ENCODE data around the gene NKX1-1. TPM values are rescaled to one million over a fixed set of nuclear protein-coding genes. Genes with fewer than 3 reads are reported as not detected.

The NKX1-1 gene
- total RNA-seq, 2 experiments from 2014 or later, result not detected

DNA sequence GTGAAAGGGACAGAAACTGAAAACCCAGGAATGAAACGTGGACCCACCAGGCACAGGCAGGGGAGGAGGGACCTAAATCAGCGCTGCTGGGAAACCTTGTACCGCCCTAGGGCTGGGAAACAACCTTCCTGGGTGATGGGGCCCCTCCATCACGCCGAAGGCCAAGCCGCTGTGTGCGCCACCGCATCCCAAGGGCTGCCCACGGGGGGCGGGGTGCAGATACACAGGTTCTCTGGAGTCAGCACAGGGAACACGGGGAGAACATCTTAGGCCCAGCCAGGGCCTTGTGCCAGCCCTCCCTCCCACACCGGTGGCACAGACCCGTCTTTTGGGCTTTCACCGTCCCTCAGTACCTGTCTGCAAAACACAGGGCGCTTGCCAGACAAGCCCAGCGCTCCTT is 46.3 kb downstream of the NKX1-1 start:
- no peaks in the 10 kb centered on the region for H3K27me3 ChIP-seq (ENCODE audit: control insufficient read depth in 1 of 2, insufficient read depth in 2 of 2, low read length in 2 of 2)
- H3K9me3 ChIP-seq (ENCODE audit: control insufficient read depth in 1 of 2, insufficient read depth in 1 of 2, low read length in 2 of 2), result no peaks in the 10 kb centered on the region
- H3K9me3 Mint-ChIP-seq, result no peaks in the 10 kb centered on the region
- no peaks in the 10 kb centered on the region for H3K4me1 Mint-ChIP-seq (ENCODE audit: low read depth)
- H3K27me3 Mint-ChIP-seq, result no peaks in the 10 kb centered on the region
- no peak for ATAC-seq (ENCODE audit: poor library complexity)
- peaks cover 35% of the 10 kb centered on the region for H3K36me3 ChIP-seq (ENCODE audit: insufficient read depth, low read length)
- no peak overlapping the region for H3K4me3 ChIP-seq (ENCODE audit: low read length)
- POLR2A ChIA-PET, result no interaction called here
- no peak for DNase-seq
- TF ChIP-seq, protein P1, sequence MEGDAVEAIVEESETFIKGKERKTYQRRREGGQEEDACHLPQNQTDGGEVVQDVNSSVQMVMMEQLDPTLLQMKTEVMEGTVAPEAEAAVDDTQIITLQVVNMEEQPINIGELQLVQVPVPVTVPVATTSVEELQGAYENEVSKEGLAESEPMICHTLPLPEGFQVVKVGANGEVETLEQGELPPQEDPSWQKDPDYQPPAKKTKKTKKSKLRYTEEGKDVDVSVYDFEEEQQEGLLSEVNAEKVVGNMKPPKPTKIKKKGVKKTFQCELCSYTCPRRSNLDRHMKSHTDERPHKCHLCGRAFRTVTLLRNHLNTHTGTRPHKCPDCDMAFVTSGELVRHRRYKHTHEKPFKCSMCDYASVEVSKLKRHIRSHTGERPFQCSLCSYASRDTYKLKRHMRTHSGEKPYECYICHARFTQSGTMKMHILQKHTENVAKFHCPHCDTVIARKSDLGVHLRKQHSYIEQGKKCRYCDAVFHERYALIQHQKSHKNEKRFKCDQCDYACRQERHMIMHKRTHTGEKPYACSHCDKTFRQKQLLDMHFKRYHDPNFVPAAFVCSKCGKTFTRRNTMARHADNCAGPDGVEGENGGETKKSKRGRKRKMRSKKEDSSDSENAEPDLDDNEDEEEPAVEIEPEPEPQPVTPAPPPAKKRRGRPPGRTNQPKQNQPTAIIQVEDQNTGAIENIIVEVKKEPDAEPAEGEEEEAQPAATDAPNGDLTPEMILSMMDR (IDR thresholded peaks at IDR 0.05), result no peak
- H3K27ac ChIP-seq (ENCODE audit: low read depth in 1 of 2, low read length in 2 of 2), result no peak overlapping the region
- H3K4me1 ChIP-seq (ENCODE audit: insufficient read depth, low read length), result peaks cover 6% of the 10 kb centered on the region
- intact Hi-C loops (cut with DNase I, micrococcal nuclease), result no loop called here
- H3K36me3 Mint-ChIP-seq (ENCODE audit: low read depth), result peaks cover 15% of the 10 kb centered on the region
- CTCF ChIA-PET, result no interaction called here
- H3K4me3 Mint-ChIP-seq, result no peak overlapping the region
- H3K27ac Mint-ChIP-seq, result no peak overlapping the region

DNA sequence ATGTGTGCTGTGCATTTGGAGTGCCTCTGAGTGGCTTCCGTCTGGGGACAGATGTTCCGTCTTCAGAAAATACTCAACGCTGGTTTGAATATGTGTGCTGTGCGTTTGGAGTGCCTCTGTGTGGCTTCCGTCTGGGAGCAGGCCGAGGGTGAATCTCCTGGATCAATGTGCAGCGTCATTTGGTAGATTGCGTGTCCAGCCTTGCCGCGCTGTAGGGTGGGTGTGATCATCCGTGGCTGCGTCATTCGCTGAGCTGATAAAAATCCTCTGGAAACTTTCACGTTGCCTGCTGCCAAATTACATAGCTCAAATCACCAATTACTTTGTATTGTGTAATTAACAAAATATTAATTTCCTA is 47.1 kb downstream of the NKX1-1 start:
- no peaks in the 10 kb centered on the region for H3K27me3 ChIP-seq (ENCODE audit: control insufficient read depth in 1 of 2, insufficient read depth in 2 of 2, low read length in 2 of 2)
- intact Hi-C loops (cut with DNase I, micrococcal nuclease), result no loop called here
- CTCF ChIA-PET, result no interaction called here
- H3K9me3 Mint-ChIP-seq, result no peaks in the 10 kb centered on the region
- DNase-seq (no peak), ATAC-seq (ENCODE audit: poor library complexity) (no peak)
- no peak overlapping the region for H3K27ac ChIP-seq (ENCODE audit: low read depth in 1 of 2, low read length in 2 of 2)
- H3K4me3 ChIP-seq (ENCODE audit: low read length), result no peak overlapping the region
- POLR2A ChIA-PET, result no interaction called here
- H3K4me1 ChIP-seq (ENCODE audit: insufficient read depth, low read length), result peaks cover 6% of the 10 kb centered on the region
- H3K36me3 ChIP-seq (ENCODE audit: insufficient read depth, low read length), result peaks cover 39% of the 10 kb centered on the region
- H3K4me3 Mint-ChIP-seq, result no peak overlapping the region
- H3K27me3 Mint-ChIP-seq, result no peaks in the 10 kb centered on the region
- H3K9me3 ChIP-seq (ENCODE audit: control insufficient read depth in 1 of 2, insufficient read depth in 1 of 2, low read length in 2 of 2), result no peaks in the 10 kb centered on the region
- peaks cover 15% of the 10 kb centered on the region for H3K36me3 Mint-ChIP-seq (ENCODE audit: low read depth)
- H3K4me1 Mint-ChIP-seq (ENCODE audit: low read depth), result no peaks in the 10 kb centered on the region
- TF ChIP-seq, protein P1 (IDR thresholded peaks at IDR 0.05), result no peak
- H3K27ac Mint-ChIP-seq, result no peak overlapping the region

DNA sequence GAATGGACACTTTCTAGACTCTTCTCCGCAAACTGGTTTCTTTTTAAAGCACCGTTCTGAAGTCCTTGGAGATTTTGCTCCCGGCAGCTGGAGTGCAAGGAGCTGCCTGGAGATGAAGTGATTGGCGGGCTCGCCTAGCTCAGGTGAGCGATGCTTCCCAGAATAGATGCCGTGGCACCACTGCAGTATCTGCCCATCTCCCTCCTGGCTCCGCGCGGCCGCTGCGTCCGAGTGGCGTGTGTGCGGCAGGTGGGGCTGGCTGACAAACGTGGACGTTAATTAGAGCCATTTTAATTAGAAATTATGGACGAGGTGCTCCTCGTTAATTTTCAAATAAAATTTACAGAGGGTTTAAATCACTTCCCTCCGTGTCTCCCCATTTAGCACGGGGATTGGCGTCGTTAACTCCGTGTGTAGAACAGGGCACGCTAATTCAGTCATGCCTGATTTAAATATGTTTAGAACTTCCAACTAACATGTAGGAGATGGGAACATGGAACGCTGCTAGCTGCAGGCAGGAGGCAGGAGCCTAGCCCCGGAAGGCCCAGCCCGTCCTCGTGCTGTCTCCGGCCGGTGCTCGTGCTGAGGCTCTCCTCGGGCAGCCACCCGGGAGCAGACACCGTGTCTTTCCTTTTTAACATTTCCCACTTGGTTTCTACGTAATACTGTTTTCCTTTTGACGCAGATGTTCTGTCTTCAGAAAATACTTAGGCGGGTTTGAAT is 47.7 kb downstream of the NKX1-1 start:
- Mint-ChIP-seq H3K4me1 (ENCODE audit: low read depth) (no peaks in the 10 kb centered on the region), H3K36me3 (ENCODE audit: low read depth) (peaks cover 15% of the 10 kb centered on the region), H3K4me3 (no peak overlapping the region), H3K9me3 (no peaks in the 10 kb centered on the region), H3K27me3 (no peaks in the 10 kb centered on the region), H3K27ac (no peak overlapping the region)
- Histone ChIP-seq H3K27ac (ENCODE audit: low read depth in 1 of 2, low read length in 2 of 2) (no peak overlapping the region), H3K36me3 (ENCODE audit: insufficient read depth, low read length) (peaks cover 44% of the 10 kb centered on the region), H3K4me1 (ENCODE audit: insufficient read depth, low read length) (peaks cover 6% of the 10 kb centered on the region), H3K4me3 (ENCODE audit: low read length) (no peak overlapping the region), H3K9me3 (ENCODE audit: control insufficient read depth in 1 of 2, insufficient read depth in 1 of 2, low read length in 2 of 2) (no peaks in the 10 kb centered on the region), H3K27me3 (ENCODE audit: control insufficient read depth in 1 of 2, insufficient read depth in 2 of 2, low read length in 2 of 2) (no peaks in the 10 kb centered on the region)
- TF ChIP-seq, protein P1 (IDR thresholded peaks at IDR 0.05), result no peak
- no peak for ATAC-seq (ENCODE audit: poor library complexity)
- POLR2A ChIA-PET, result no interaction called here
- CTCF ChIA-PET, result no interaction called here
- intact Hi-C loops (cut with DNase I, micrococcal nuclease), result no loop called here
- no peak for DNase-seq

Measured in CD4-positive, alpha-beta T cell (primary cell).